Measurements from ENCODE around the gene TRABD.

The TRABD gene

DNA sequence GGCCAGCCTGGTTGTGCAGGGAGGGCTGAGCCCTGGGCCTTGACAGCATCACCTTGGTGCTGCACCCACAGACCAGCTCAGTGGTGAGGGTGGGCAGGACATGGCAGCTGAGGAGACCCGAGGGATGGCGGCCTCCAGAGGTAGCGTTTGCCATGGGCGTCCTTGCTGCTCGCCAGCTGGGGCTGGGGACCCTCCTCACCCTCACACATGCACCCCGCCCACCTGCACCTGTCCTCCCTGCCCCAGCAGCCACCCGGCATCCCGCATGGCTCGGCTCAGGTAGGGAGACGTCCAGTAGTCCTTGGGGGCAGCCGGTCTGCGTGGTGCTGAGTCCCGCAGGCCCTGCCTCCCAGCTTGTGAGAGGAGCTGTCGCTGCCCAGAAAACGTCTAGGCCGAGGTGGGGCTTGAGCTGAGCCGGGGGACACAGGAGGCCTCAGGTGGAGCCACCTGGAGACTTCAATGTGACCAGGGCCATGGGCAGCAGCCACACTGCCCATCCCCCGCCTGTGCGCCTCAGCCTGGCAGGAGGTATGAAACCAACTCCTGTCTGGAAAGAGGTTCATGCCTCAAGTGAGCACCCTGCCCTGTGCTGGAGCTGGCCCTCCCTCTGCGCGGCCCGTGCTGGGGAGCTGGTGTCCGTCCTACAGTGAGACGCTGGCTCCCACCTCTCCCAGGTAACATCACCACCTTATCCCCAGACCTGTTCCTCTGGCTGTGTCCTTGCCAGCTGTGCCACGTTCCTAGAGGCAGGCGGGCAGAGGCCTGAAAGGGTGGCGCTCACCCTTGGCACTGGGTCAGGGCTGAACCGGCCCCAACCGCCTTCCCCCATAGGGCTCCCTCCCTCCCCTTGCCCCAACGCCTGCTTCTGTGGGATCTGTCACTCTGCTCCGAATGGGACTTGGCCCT lies 3.3 kb upstream of the TRABD start:
- no peaks in the 10 kb centered on the region for H3K36me3 ChIP-seq (ENCODE audit: control insufficient read depth in 2 of 2, insufficient read depth in 2 of 2, low read length in 2 of 2)
- H3K9me3 ChIP-seq (ENCODE audit: control insufficient read depth in 2 of 2, low read length in 2 of 2): no peaks in the 10 kb centered on the region
- no peak overlapping the region for H3K9ac ChIP-seq (ENCODE audit: low read depth in 1 of 2, low read length in 2 of 2)
- H3K4me1 ChIP-seq (ENCODE audit: control insufficient read depth in 2 of 2, insufficient read depth in 2 of 2, low read length in 2 of 2): peaks cover 16 to 34% of the 10 kb centered on the region in 2 donors
- no peak overlapping the region for H3K4me3 ChIP-seq (ENCODE audit: low read length in 2 of 2)
- H3K27ac ChIP-seq (ENCODE audit: low read depth in 2 of 2, low read length in 2 of 2): no peak overlapping the region
- peaks cover 2 to 4% of the 10 kb centered on the region in 2 donors for H3K27me3 ChIP-seq (ENCODE audit: control insufficient read depth in 2 of 2, insufficient read depth in 2 of 2, low read length in 2 of 2)

DNA sequence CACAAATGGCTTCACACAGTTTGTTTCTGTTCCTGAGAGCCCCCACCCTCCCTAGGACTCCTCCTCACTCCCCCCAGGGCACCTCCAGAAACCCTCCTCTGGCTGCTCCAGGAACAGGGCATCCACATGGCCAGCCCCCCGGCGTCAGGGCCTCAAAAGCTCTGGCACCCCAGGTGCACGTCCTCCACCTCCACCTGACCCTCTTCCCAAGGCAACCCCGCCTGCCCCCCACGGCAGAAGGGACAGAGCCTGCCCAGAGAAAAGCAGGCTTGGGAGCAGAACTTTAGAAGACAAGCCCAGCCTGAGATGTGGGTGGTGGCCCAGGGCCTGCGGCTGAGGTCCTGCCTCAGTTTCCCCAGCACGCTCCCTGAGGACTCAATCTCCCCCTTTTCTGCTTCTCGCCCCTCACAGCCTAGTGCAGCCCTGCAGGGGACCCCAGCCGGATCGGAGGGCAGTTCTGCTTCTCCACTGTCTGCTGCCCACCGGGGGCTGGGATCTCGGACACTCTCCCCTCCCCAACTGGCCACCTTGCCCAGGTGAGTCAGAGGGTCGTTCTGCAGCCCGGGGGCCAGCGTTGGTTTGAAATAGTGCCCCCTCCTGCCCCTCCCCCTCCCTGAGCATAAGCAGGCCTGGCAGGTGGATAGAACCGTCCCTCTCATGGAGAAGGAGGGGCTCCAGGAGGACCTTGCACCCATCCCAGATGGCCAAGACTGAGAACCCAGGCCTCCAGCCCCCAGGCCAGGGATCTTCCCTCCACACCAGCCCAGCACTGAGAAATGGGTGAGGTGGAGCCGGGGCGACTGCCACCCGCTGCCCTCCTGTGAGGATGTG lies 2.4 kb upstream of the TRABD start:
- Histone ChIP-seq H3K4me1 (ENCODE audit: control insufficient read depth in 2 of 2, insufficient read depth in 2 of 2, low read length in 2 of 2) (peaks cover 16 to 35% of the 10 kb centered on the region in 2 donors), H3K4me3 (ENCODE audit: low read length in 2 of 2) (no peak overlapping the region), H3K36me3 (ENCODE audit: control insufficient read depth in 2 of 2, insufficient read depth in 2 of 2, low read length in 2 of 2) (no peaks in the 10 kb centered on the region), H3K27me3 (ENCODE audit: control insufficient read depth in 2 of 2, insufficient read depth in 2 of 2, low read length in 2 of 2) (peaks cover 2 to 4% of the 10 kb centered on the region in 2 donors), H3K9me3 (ENCODE audit: control insufficient read depth in 2 of 2, low read length in 2 of 2) (no peaks in the 10 kb centered on the region), H3K27ac (ENCODE audit: low read depth in 2 of 2, low read length in 2 of 2) (peak overlapping the region in 1 of 2 donors; percentile 32), H3K9ac (ENCODE audit: low read depth in 1 of 2, low read length in 2 of 2) (no peak overlapping the region)

DNA sequence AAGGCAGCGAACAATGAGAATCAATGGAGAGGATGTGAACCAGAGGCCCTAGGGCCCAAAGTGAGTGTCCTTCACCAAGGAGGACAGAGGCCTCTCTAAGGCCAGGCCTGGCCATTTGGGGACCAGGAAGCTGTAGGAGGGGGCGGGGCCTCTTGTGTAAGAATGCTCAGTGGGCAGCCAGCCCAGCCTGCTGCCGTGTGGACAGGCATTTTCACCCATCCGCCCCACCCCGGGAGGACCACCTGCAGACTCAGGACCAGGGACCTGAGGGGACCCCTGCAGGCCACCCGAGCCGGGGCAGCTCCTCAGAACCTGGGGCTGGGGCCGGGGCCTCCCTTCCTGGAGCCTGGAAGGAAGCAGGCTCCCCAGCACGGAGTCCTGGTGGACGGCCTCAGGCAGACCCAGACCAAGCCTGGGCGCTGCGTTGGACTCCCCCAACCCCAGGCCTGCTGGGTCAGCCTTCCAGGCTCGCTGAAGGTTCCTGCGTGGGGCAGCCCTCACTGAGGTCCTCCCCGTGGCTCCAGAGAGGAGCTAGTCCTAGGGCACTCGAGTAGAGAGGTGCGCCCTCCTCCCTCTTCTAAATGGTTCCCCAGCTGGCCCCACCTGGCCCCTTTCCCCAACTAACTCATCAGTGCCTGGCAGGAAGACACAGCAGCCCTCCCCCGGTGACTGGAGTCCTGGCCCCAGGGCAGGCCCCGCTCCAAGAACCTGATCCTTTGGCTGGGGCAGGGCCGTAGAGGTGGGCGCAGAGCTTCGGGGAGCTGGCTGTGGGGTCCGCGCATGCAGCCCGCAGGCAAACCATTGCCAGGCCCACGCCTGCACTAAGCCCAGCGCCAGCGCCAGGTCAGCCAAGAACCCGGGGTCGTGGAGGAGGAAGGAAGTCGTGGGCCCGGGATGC lies 1.5 kb upstream of the TRABD start:
- H3K36me3 ChIP-seq (ENCODE audit: control insufficient read depth in 2 of 2, insufficient read depth in 2 of 2, low read length in 2 of 2): no peaks in the 10 kb centered on the region
- H3K27ac ChIP-seq (ENCODE audit: low read depth in 2 of 2, low read length in 2 of 2): peak overlapping the region in 1 of 2 donors; percentile 32
- peaks cover 2% of the 10 kb centered on the region in 2 donors for H3K27me3 ChIP-seq (ENCODE audit: control insufficient read depth in 2 of 2, insufficient read depth in 2 of 2, low read length in 2 of 2)
- H3K9ac ChIP-seq (ENCODE audit: low read depth in 1 of 2, low read length in 2 of 2): no peak overlapping the region
- no peaks in the 10 kb centered on the region for H3K9me3 ChIP-seq (ENCODE audit: control insufficient read depth in 2 of 2, low read length in 2 of 2)
- H3K4me3 ChIP-seq (ENCODE audit: low read length in 2 of 2): peak overlapping the region in 1 of 2 donors; percentile 7
- peaks cover 21 to 39% of the 10 kb centered on the region in 2 donors for H3K4me1 ChIP-seq (ENCODE audit: control insufficient read depth in 2 of 2, insufficient read depth in 2 of 2, low read length in 2 of 2)

- H3K36me3 ChIP-seq (ENCODE audit: control insufficient read depth in 2 of 2, insufficient read depth in 2 of 2, low read length in 2 of 2): no peaks in the 10 kb centered on the region
- H3K9me3 ChIP-seq (ENCODE audit: control insufficient read depth in 2 of 2, low read length in 2 of 2): no peaks in the 10 kb centered on the region
- H3K4me1 ChIP-seq (ENCODE audit: control insufficient read depth in 2 of 2, insufficient read depth in 2 of 2, low read length in 2 of 2): peaks cover 28 to 41% of the 10 kb centered on the region in 2 donors
Observed at GRCh38 chr22:50184902-50185374, 775 bp upstream of the TRABD start.

DNA sequence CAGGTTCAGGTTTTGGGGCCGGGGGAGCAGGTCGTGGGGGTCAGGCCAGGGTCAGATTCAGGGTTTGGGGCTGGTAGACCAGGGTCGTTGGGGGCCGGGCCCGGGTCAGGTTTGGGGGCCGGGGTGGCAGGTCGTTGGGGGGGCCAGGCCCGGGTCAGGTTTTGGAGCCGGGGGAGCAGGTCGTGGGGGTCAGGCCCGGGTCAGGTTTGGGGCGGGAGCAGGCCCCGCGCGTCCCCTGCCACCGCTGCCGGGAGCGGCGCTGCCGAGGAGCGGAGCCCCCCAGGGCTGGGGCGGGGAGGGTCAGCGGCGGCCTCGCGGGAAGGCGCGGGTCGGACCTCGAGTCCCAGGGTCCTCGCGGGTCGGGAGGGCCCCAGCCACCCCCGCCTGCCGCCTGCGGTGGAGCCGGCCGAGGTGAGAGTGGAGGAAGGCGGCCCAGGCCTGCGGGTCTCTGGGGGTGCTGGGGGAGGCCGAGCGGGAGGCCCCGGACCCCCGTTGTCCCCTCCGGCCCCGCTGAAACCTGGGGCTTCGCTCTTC lies 535 bp downstream of the TRABD start:
- H3K4me1 ChIP-seq (ENCODE audit: control insufficient read depth in 2 of 2, insufficient read depth in 2 of 2, low read length in 2 of 2): peaks cover 37 to 52% of the 10 kb centered on the region in 2 donors
- no peaks in the 10 kb centered on the region for H3K27me3 ChIP-seq (ENCODE audit: control insufficient read depth in 2 of 2, insufficient read depth in 2 of 2, low read length in 2 of 2)
- peak overlapping the region; percentile 62 to 70 for H3K4me3 ChIP-seq (ENCODE audit: low read length in 2 of 2)
- H3K9ac ChIP-seq (ENCODE audit: low read depth in 1 of 2, low read length in 2 of 2): peak overlapping the region; percentile 63 to 72
- peak overlapping the region; percentile 52 to 68 for H3K27ac ChIP-seq (ENCODE audit: low read depth in 2 of 2, low read length in 2 of 2)
- H3K36me3 ChIP-seq (ENCODE audit: control insufficient read depth in 2 of 2, insufficient read depth in 2 of 2, low read length in 2 of 2): no peaks in the 10 kb centered on the region
- no peaks in the 10 kb centered on the region for H3K9me3 ChIP-seq (ENCODE audit: control insufficient read depth in 2 of 2, low read length in 2 of 2)

More at GRCh38 chr22:50184902-50185374, 775 bp upstream of the TRABD start:
- Histone ChIP-seq H3K4me3 (ENCODE audit: low read length in 2 of 2) (peak overlapping the region; percentile 60 to 80), H3K27ac (ENCODE audit: low read depth in 2 of 2, low read length in 2 of 2) (peak overlapping the region in 1 of 2 donors; percentile 16), H3K9ac (ENCODE audit: low read depth in 1 of 2, low read length in 2 of 2) (peak overlapping the region in 1 of 2 donors; percentile 58), H3K27me3 (ENCODE audit: control insufficient read depth in 2 of 2, insufficient read depth in 2 of 2, low read length in 2 of 2) (no peaks in the 10 kb centered on the region)

DNA sequence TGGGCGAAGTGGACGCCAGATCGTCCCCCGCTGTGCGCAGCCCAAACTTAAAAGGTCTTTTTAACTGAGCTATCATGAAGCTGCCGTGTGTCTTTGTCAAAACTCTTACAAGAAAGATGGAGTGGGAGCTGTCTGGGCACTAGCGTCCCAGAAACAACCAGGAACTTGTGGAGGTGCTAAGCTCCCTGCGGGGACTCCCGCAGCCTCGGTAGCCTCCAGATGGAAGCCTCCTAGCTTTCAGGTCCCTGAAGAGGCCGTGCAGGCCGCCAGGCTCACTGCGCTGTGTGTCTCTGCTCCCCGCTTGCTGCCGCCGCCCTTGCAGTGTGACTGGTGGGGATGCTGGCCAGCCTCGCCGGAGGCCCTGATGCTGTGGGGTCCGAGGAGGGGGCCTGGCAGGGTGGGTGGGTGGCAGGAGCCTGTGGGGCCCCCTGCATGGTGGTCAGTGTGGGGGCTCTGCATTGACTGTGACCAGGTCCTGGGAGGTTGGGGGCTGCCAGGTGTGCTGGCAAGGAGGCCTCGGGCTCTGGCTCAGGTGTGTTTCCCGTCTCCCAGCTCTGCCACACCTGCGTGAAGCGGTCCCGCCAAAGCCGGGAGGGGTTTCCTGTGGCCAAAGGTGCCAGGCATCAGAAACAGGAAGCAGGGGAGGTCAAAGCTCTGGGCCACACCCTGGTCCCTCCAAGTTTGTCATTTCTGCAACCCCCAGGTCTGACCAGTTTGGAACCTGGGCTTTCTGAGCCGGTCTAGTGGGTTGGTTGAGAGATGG lies 1.2 kb downstream of the TRABD start:
- H3K9ac ChIP-seq (ENCODE audit: low read depth in 1 of 2, low read length in 2 of 2): peak overlapping the region; percentile 63 to 72
- H3K27me3 ChIP-seq (ENCODE audit: control insufficient read depth in 2 of 2, insufficient read depth in 2 of 2, low read length in 2 of 2): no peaks in the 10 kb centered on the region
- H3K4me3 ChIP-seq (ENCODE audit: low read length in 2 of 2): peak overlapping the region; percentile 62 to 70
- H3K4me1 ChIP-seq (ENCODE audit: control insufficient read depth in 2 of 2, insufficient read depth in 2 of 2, low read length in 2 of 2): peaks cover 43 to 57% of the 10 kb centered on the region in 2 donors
- H3K9me3 ChIP-seq (ENCODE audit: control insufficient read depth in 2 of 2, low read length in 2 of 2): no peaks in the 10 kb centered on the region
- peak overlapping the region; percentile 52 to 68 for H3K27ac ChIP-seq (ENCODE audit: low read depth in 2 of 2, low read length in 2 of 2)
- no peaks in the 10 kb centered on the region for H3K36me3 ChIP-seq (ENCODE audit: control insufficient read depth in 2 of 2, insufficient read depth in 2 of 2, low read length in 2 of 2)

DNA sequence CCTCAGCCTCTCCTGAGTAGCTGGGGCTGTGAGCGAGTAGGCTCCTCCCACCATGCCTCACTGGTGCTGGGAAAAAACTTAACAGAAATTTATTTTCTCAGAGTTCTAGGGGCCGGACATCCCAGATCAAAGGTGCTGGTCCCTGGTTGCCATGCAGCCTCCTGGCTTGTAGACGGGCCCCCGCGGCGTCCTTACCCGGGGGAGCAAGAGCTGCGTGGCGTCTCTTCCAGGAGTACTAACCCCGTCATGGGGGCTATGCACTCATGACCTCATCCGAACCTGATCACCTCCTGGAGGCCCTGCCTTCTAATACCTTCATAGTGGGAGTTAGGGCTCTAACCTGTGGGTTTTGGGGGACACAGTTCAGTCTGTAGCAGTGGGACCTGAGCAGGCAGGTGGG lies 2.6 kb downstream of the TRABD start:
- Histone ChIP-seq H3K9me3 (ENCODE audit: control insufficient read depth in 2 of 2, low read length in 2 of 2) (no peaks in the 10 kb centered on the region), H3K4me3 (ENCODE audit: low read length in 2 of 2) (no peak overlapping the region), H3K27ac (ENCODE audit: low read depth in 2 of 2, low read length in 2 of 2) (peak overlapping the region in 1 of 2 donors; percentile 95), H3K27me3 (ENCODE audit: control insufficient read depth in 2 of 2, insufficient read depth in 2 of 2, low read length in 2 of 2) (no peaks in the 10 kb centered on the region), H3K9ac (ENCODE audit: low read depth in 1 of 2, low read length in 2 of 2) (peak overlapping the region in 1 of 2 donors; percentile 32), H3K4me1 (ENCODE audit: control insufficient read depth in 2 of 2, insufficient read depth in 2 of 2, low read length in 2 of 2) (peaks cover 51 to 60% of the 10 kb centered on the region in 2 donors), H3K36me3 (ENCODE audit: control insufficient read depth in 2 of 2, insufficient read depth in 2 of 2, low read length in 2 of 2) (peaks cover 0 to 3% of the 10 kb centered on the region in 2 donors)

DNA sequence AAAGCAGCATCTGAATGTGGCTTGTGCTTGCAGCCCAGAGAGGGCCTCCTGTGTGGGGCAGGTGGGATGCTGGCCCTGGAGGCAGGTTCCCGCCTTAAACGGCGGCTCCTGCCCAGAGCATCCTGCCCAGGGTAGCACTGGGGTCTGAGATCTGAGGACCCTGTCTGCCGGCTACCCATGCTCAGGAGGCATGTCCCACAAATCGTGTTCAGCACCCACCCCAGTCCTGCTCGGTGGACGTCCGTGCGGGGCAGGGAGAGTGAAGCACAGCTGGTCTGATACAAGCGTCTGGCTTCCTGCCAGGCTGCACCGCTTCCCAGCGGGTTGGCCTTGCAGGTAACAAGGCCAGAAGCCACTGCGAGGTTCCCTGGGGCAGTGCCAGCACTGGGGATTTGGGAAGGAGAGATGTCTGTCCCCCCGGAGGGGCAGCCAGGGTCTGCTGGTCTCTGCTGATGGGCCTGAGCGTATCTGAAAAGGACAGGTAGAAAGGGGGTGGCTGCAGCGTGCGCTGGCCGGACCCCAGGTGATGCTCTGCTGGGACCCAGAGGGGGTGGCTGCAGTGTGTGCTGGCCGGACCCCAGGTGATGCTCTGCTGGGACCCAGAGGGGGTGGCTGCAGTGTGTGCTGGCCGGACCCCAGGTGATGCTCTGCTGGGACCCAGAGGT lies 3.6 kb downstream of the TRABD start:
- Histone ChIP-seq H3K9me3 (ENCODE audit: control insufficient read depth in 2 of 2, low read length in 2 of 2) (no peaks in the 10 kb centered on the region), H3K27me3 (ENCODE audit: control insufficient read depth in 2 of 2, insufficient read depth in 2 of 2, low read length in 2 of 2) (no peaks in the 10 kb centered on the region), H3K27ac (ENCODE audit: low read depth in 2 of 2, low read length in 2 of 2) (peak overlapping the region; percentile 94 to 95), H3K4me1 (ENCODE audit: control insufficient read depth in 2 of 2, insufficient read depth in 2 of 2, low read length in 2 of 2) (peaks cover 49 to 53% of the 10 kb centered on the region in 2 donors), H3K4me3 (ENCODE audit: low read length in 2 of 2) (no peak overlapping the region), H3K9ac (ENCODE audit: low read depth in 1 of 2, low read length in 2 of 2) (peak overlapping the region; percentile 82 to 83), H3K36me3 (ENCODE audit: control insufficient read depth in 2 of 2, insufficient read depth in 2 of 2, low read length in 2 of 2) (peaks cover 3 to 9% of the 10 kb centered on the region in 2 donors)

Data from mucosa of rectum (tissue), 2 donors.